H1 (cell line): ENCODE measurements around the gene TK1. TPM values are rescaled to one million over a fixed set of nuclear protein-coding genes. Genes with fewer than 3 reads are reported as not detected.

Experiments used
- CTCF ChIA-PET: fragments of 300-600 bp; sonication (Branson Sonifier 250); formaldehyde crosslinking; loops from one replicate; lab custom pipeline; 2021; ENCODE audit not compliant: partially characterized antibody; lab: Charles Lee
- POLR2A ChIA-PET: fragments of 300-600 bp; sonication (Branson Sonifier 250); formaldehyde crosslinking; loops from one replicate; lab custom pipeline; 2021; ENCODE audit warnings: inconsistent platforms; ENCODE audit not compliant: partially characterized antibody; lab: Charles Lee
- DNase-seq, 2 experiments: peaks; one replicate each; pipeline versions ENCODE4 v3.0.0 to v3.0.0-alpha.2; 2010 to 2022; ENCODE audit warnings: low spot score in 2 of 2, low read depth in 1 of 2, mixed read lengths in 1 of 2
- FAIRE-seq: peaks from 2 replicates; lab custom pipeline; 2011; peaks lifted over from hg19 to GRCh38; lab: Jason Lieb, UNC
- H2AFZ ChIP-seq: 2 replicates; pipeline ENCODE4 v1.8.1; 2012; ENCODE audit warnings: low read length, inconsistent platforms
- H2AK5ac ChIP-seq: 2 replicates; pipeline ENCODE4 v1.6.1; 2013; ENCODE audit warnings: low read depth, low read length
- H2BK120ac ChIP-seq: replicated peaks from 2 replicates; pipeline ENCODE3; 2013; ENCODE audit warnings: low read depth, low read length, inconsistent platforms
- H2BK12ac ChIP-seq: 2 replicates; pipeline ENCODE4 v1.6.1; 2013; ENCODE audit warnings: low read depth, low read length
- H2BK15ac ChIP-seq: 2 replicates; pipeline ENCODE4 v1.6.1; 2013; ENCODE audit warnings: low read length
- H2BK20ac ChIP-seq: 2 replicates; pipeline ENCODE4 v1.6.1; 2013; ENCODE audit warnings: low read length
- H2BK5ac ChIP-seq: 2 replicates; pipeline ENCODE4 v1.6.1; 2013; ENCODE audit warnings: low read depth, low read length
- H3K14ac ChIP-seq: 2 replicates; pipeline ENCODE4 v1.6.1; 2013; ENCODE audit warnings: inconsistent platforms; ENCODE audit not compliant: insufficient read length
- H3K18ac ChIP-seq: 2 replicates; pipeline ENCODE4 v1.6.1; 2013; ENCODE audit warnings: low read length; ENCODE audit errors: extremely low read depth
- H3K23ac ChIP-seq: 2 replicates; pipeline ENCODE4 v1.6.1; 2013; ENCODE audit warnings: inconsistent platforms; ENCODE audit not compliant: insufficient read length
- H3K23me2 ChIP-seq: 2 replicates; pipeline ENCODE4 v1.6.1; 2013; ENCODE audit warnings: low read depth, low read length
- H3K27ac ChIP-seq: 2 replicates; pipeline ENCODE4 v1.6.1; 2011; ENCODE audit warnings: low read depth, low read length, inconsistent platforms
- H3K27me3 ChIP-seq, 4 experiments: replicated peaks in 1 of 4; 1 replicate in 1 of 4; 2 replicates in 3 of 4; pipeline versions ENCODE4 v1.6.1 to v1.8.1; 2011 to 2013; ENCODE audit warnings: low read length in 3 of 4, mild to moderate bottlenecking in 3 of 4, inconsistent platforms in 2 of 4, mixed read lengths in 2 of 4, moderate library complexity in 1 of 4; ENCODE audit not compliant: control insufficient read depth in 3 of 4, insufficient read depth in 3 of 4; ENCODE audit errors: extremely low read depth in 1 of 4
- H3K36me3 ChIP-seq, 4 experiments: 2 replicates each; pipeline versions ENCODE4 v1.6.1 to v1.8.1; 2011 to 2013; ENCODE audit warnings: mild to moderate bottlenecking in 4 of 4, low read length in 3 of 4, moderate library complexity in 2 of 4, control low read depth in 1 of 4, inconsistent platforms in 1 of 4; ENCODE audit not compliant: insufficient read depth in 4 of 4, control insufficient read depth in 2 of 4
- H3K4ac ChIP-seq: replicated peaks from 2 replicates; pipeline ENCODE3; 2013; ENCODE audit warnings: low read length, low read depth, mixed read lengths, inconsistent platforms; ENCODE audit not compliant: insufficient read length
- H3K4me1 ChIP-seq, 4 experiments: replicated peaks in 1 of 4; 1 replicate in 1 of 4; 2 replicates in 3 of 4; pipeline versions ENCODE4 v1.6.1 to v1.8.1; 2011 to 2013; ENCODE audit warnings: low read length in 3 of 4, inconsistent platforms in 2 of 4, mixed read lengths in 1 of 4; ENCODE audit not compliant: insufficient read depth in 4 of 4, control insufficient read depth in 3 of 4
- H3K4me2 ChIP-seq, 2 experiments: 2 replicates each; pipeline versions ENCODE4 v1.6.1 to v1.8.1; 2011 to 2013; ENCODE audit warnings: low read depth in 2 of 2, low read length in 2 of 2, control low read depth in 1 of 2, inconsistent platforms in 1 of 2, mild to moderate bottlenecking in 1 of 2; ENCODE audit not compliant: insufficient read depth in 1 of 2
- H3K4me3 ChIP-seq, 4 experiments: fragments of 200-600, 300-600 bp in 1 of 4; sonication (generic), shearing (Covaris generic), sonication (Bioruptor Twin) in 1 of 4; 2 replicates each; pipeline versions ENCODE4 v1.5.1 to v1.8.1; 2011 to 2016; ENCODE audit warnings: low read length in 4 of 4, low read depth in 3 of 4, control low read depth in 2 of 4, inconsistent platforms in 2 of 4, mild to moderate bottlenecking in 2 of 4, mixed read lengths in 1 of 4, moderate library complexity in 1 of 4; ENCODE audit not compliant: insufficient read depth in 2 of 4; ENCODE audit errors: extremely low read depth in 1 of 4
- H3K56ac ChIP-seq: replicated peaks from 2 replicates; pipeline ENCODE3; 2013; ENCODE audit warnings: low read depth, mild to moderate bottlenecking, mixed read lengths, low read length, inconsistent platforms; ENCODE audit not compliant: insufficient read length
- H3K79me1 ChIP-seq: 2 replicates; pipeline ENCODE4 v1.6.1; 2013; ENCODE audit warnings: low read depth, low read length, control low read depth
- H3K79me2 ChIP-seq, 2 experiments: 2 replicates each; pipeline versions ENCODE4 v1.6.1 to v1.8.1; 2012 to 2013; ENCODE audit warnings: low read length in 2 of 2, mild to moderate bottlenecking in 2 of 2, inconsistent platforms in 1 of 2; ENCODE audit not compliant: insufficient read depth in 2 of 2, control insufficient read depth in 1 of 2
- H3K9ac ChIP-seq, 4 experiments: replicated peaks in 1 of 4; 1 replicate in 1 of 4; 2 replicates in 3 of 4; pipeline versions ENCODE4 v1.6.1 to v1.8.1; 2011 to 2013; ENCODE audit warnings: low read depth in 3 of 4, low read length in 3 of 4, control low read depth in 2 of 4, mild to moderate bottlenecking in 2 of 4, moderate library complexity in 2 of 4, inconsistent platforms in 1 of 4; ENCODE audit errors: extremely low read depth in 1 of 4
- H3K9me3 ChIP-seq, 2 experiments: 2 replicates each; pipeline versions ENCODE4 v1.6.1 to v1.8.1; 2012 to 2013; ENCODE audit warnings: mild to moderate bottlenecking in 2 of 2, moderate library complexity in 2 of 2, control low read depth in 1 of 2, inconsistent platforms in 1 of 2, low read depth in 1 of 2, low read length in 1 of 2, mixed read lengths in 1 of 2; ENCODE audit not compliant: insufficient read depth in 2 of 2
- H4K20me1 ChIP-seq, 2 experiments: replicated peaks in 1 of 2; 2 replicates each; pipeline versions ENCODE3 to v1.8.1; 2011 to 2013; ENCODE audit warnings: inconsistent platforms in 2 of 2, low read length in 2 of 2, mild to moderate bottlenecking in 1 of 2; ENCODE audit not compliant: insufficient read depth in 2 of 2, control insufficient read depth in 1 of 2
- H4K5ac ChIP-seq: 2 replicates; pipeline ENCODE4 v1.6.1; 2013; ENCODE audit warnings: low read length, low read depth, mixed read lengths, inconsistent platforms; ENCODE audit not compliant: insufficient read length
- H4K8ac ChIP-seq: 2 replicates; pipeline ENCODE4 v1.8.0; 2013; ENCODE audit warnings: mild to moderate bottlenecking, moderate library complexity, low read length, inconsistent platforms; ENCODE audit not compliant: insufficient read depth; ENCODE audit errors: extremely low read depth
- H4K91ac ChIP-seq: replicated peaks from 2 replicates; pipeline ENCODE3; 2013; ENCODE audit warnings: low read length, mixed read lengths, inconsistent platforms; ENCODE audit not compliant: insufficient read length
- WGBS, 2 experiments: shearing (Covaris generic) in 1 of 2; methylation state at CpG; one replicate each; pipeline versions ENCODE4 v1.1.6 to v1.1.7; 2013 to 2015; ENCODE audit warnings: low lambda C conversion rate in 2 of 2, mixed read lengths in 2 of 2, inconsistent platforms in 1 of 2, low coverage in 1 of 2, missing lambda C conversion rate in 1 of 2; ENCODE audit not compliant: insufficient replicate concordance in 2 of 2, insufficient coverage in 1 of 2, insufficient read length in 1 of 2; ENCODE audit errors: extremely low coverage in 1 of 2, missing lambda C conversion rate in 1 of 2; 5-methylcytosine and 5-hydroxymethylcytosine counted together
- polyA plus RNA-seq, 7 experiments: library from polyadenylated mRNA; depleted of rRNA in 3 of 7; stranded (reverse) in 5 of 7; unstranded in 2 of 7; fragments of >200 nt in 5 of 7; fragments of 200-250 nt in 2 of 7; gene quantifications; 1 replicate in 5 of 7; 2 replicates in 1 of 7; 4 replicates in 1 of 7; pipeline versions ENCODE4 v1.2.1 to v1.2.3, GENCODE V29; 2011 to 2013; ENCODE audit warnings: missing spikeins in 2 of 7, mixed read lengths in 2 of 7
- total RNA-seq: library from RNA; stranded (reverse); fragmentation: NEBNext Ultra II Directional; extraction: Animal tissue kit (Norgen Biotek cat#: 25700); gene quantifications from 2 replicates; pipeline ENCODE4 v1.2.1, GENCODE V29; 2021

The TK1 gene
- total and polyA plus RNA-seq, 2 of the 8 experiments (the other 6 are each of a cell fraction or from before 2014, with no cell fraction given) = 66.9 to 147 TPM

GRCh38 chr17:78126895-78127238 lies 60.0 kb downstream of the TK1 start:
- Histone ChIP-seq H3K23me2 (peaks cover 14% of the 10 kb centered on the region), H3K56ac (no peak overlapping the region), H3K4me1 (peaks cover 0 to 27% (median 17%) of the 10 kb centered on the region in 4 experiments; a peak in 6 of 7 replicates), H3K79me1 (peaks cover 3% of the 10 kb centered on the region), H2BK120ac (no peak overlapping the region), H4K5ac (no peak overlapping the region), H3K4me2 (peak overlapping the region; percentile 56 to 90), H4K91ac (peak overlapping the region; percentile 22), H2AK5ac (peak overlapping the region; percentile 56; the same call in 1 of the 2 replicates), H4K8ac (no peak overlapping the region), H3K27ac (no peak overlapping the region), H3K9me3 (no peaks in the 10 kb centered on the region), H3K18ac (no peak overlapping the region; the same call in 1 of the 2 replicates), H3K9ac (no peak overlapping the region), H3K23ac (no peak overlapping the region), H3K4me3 (peak overlapping the region in 2 of 4 experiments; percentile 76 to 94; a peak in 2 of 8 replicates), H3K14ac (no peak overlapping the region), H3K27me3 (peaks cover 0 to 9% (median 7%) of the 10 kb centered on the region in 4 experiments; a peak in 5 of 7 replicates), H3K79me2 (no peaks in the 10 kb centered on the region), H2AFZ (no peak overlapping the region), H2BK15ac (no peak overlapping the region; the same call in 1 of the 2 replicates), H2BK20ac (no peak overlapping the region), H4K20me1 (peaks cover 2 to 18% of the 10 kb centered on the region in 2 experiments), H3K36me3 (peaks cover 2 to 27% (median 12%) of the 10 kb centered on the region in 4 experiments; a peak in 5 of 8 replicates), H2BK12ac (0 out of 2 replicates have a peak overlapping the region, but pooled peaks have one; percentile 39), H2BK5ac (peak overlapping the region; percentile 55; the same call in 1 of the 2 replicates), H3K4ac (peak overlapping the region; percentile 32)
- ChIA-PET CTCF (interaction anchor here (0.8 to 11.4 kb wide), 14 partner anchors 10 to 124 kb away, joined by 3 to 122 read pairs (median 4); partner anchors contain the start of genes AFMID and TK1), POLR2A (interaction anchor here (0.7 to 2.8 kb wide), 12 partner anchors 10 to 169 kb away, joined by 3 to 16 read pairs (median 5); partner anchors contain the start of genes AFMID, TK1 and TNRC6C)
- 73% methylated on average over 6 of the region's 6 CpGs; no CpG with 5 or more reads in 1 of the 2 experiments for WGBS, 2 experiments
- no peak for FAIRE-seq
- DNase-seq = no peak
